TTC549 (cell line): ENCODE results near the gene GPR157.
"Not testable (repeated sequence)": the region's sequence is repeated elsewhere in the genome, so short reads cannot be mapped to it uniquely, and the experiment has no call there.

ENCODE experiments used
- FAIRE-seq: peaks from 2 replicates; lab custom pipeline; 2012; peaks lifted over from hg19 to GRCh38; lab: Jason Lieb, UNC

The GPR157 gene

DNA sequence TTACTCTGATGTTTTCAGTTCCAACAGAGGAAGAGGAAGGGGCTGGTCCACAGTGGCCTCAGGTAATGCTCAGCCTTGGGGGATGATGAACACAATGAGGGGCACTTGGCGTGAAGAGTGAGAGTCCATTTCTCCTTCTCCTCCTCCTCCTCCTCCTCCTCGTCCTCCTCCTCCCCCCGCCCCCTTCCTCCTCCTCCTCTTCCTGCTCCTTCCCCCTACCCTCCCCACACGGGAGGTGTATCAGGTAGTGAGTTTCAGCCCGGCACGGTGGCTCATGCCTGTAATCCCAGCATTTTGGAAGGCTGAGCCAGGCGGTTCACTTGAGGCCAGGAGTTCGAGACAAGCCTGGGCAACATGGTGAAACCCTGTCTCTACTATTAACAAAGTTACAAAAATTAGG, 17.3 kb upstream of the GPR157 start:
- no peak for FAIRE-seq

DNA sequence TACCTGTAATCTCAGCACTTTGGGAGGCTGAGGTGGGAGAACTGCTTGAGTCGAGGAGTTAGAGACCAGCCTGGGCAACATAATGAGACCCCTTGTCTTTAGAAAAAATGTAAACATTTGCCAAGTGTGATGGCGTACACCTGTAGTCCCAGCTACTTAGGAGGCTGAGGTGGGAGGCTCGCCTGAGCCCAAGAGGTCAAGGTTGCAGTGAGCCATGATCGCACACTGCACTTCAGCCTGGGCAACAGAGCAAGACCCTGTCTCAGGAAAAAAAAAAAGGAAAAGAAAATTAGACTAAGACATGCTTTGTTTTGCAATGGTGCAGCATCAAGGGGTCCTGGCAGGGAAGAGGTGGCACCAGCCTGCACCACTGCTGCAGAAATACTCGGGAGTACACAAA, 16.8 kb upstream of the GPR157 start:
- no peak for FAIRE-seq

DNA sequence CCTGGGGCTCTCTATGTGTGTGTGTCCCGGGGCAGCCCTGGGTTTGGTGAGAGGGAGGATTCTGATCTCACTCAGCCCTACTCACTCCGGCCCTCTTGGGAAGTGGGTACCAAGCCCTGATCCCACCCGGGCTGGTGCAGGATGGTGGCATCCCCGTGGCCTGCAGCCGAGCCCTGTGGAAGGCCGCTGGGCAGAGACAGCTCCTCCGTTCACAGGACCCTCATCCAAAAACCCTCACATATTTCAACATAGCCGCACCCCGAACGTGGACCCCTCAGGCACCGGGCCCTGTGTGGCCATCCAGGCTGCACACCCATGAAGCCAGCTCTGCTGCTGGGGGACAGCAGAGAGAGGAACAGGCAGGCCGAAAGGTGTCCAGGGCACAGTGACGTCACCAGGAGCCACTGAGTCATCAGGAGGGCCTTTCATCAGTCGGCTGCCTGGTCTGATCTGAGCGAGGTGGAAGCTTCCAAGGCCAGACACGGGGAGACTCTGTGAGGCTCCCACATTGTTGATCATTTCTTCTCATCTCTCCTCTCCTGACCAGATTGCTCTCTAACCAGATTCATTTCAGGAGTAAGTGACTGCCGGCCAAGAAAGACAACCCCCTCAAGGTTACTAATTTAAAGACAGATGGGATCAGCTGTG, 16.2 kb upstream of the GPR157 start:
- no peak for FAIRE-seq

DNA sequence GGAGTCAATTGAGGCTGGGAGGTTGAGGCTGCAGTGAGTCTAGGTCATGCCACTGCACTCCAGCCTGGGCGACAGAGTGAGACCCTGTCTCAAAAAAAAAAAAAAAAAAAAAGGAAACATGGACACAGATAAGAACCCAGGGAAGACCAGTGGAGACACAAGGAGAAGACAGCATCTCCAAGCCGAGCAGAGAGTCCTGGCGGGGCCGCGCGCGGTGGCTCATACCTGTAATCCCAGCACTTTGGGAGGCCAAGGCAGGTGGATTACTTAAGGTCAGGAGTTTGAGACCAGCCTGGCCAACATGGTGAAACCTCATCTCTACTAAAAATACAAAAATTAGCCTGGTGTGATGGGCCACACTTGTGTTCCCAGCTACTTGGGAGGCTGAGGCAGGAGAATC, 15.6 kb upstream of the GPR157 start:
- FAIRE-seq, result not testable (repeated sequence)

DNA sequence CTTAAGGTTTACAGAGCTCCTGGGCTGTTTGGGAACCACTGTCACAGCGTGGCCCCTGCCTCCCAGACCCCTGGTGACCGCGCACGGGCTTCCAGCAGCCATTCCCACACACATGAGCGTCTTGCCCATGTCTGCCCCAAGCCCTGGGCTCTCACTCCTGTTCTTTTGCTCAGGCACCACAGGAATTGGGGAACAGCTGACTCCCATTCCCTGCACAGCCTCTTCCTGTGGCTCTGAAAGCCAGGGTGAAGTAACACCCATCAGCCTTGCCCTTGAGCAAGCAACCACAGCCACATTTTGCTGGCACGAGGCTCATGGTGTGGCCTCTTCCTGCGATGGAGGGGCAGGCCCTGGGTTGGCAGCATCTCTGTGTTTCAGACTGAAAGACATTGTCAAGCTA, 14.3 kb upstream of the GPR157 start:
- FAIRE-seq, result no peak

DNA sequence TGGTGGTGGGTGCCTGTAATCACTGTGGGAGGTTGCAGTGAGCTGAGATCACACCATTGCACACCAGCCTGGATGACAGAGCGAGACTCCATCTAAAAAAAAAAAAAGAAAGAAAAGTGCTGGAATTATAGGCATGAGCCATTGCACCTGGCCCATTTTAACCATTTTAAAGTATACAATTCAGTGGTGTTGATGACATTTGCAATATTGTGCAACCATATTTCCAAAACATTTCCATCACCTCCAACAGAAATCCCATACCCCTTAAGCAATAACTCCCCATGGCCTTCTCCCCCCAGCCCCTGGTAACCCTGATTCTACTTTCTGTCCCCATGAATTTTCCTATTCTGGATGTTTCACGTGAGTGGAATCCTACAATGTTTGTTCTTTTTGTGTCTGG, 11.0 kb upstream of the GPR157 start:
- FAIRE-seq, result no peak

DNA sequence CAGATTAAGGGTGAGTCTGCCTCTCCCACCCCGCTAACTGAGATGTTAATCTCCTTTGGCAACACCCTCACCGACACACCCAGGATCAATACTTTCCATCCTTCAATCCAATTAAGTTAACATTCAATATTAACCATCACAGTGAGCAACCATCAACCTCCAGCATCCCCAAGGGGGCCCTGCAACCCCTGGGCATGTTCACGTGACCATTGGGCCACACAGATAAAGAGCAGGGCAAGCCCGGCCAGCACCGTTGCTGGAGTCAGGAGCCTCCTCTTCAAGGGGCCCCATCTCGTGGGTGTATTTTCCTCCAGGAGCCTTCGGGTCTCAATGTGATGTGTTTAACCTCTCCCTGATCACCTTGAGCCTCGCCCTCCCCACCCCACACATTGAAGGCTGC, 8.0 kb upstream of the GPR157 start:
- FAIRE-seq, result no peak

DNA sequence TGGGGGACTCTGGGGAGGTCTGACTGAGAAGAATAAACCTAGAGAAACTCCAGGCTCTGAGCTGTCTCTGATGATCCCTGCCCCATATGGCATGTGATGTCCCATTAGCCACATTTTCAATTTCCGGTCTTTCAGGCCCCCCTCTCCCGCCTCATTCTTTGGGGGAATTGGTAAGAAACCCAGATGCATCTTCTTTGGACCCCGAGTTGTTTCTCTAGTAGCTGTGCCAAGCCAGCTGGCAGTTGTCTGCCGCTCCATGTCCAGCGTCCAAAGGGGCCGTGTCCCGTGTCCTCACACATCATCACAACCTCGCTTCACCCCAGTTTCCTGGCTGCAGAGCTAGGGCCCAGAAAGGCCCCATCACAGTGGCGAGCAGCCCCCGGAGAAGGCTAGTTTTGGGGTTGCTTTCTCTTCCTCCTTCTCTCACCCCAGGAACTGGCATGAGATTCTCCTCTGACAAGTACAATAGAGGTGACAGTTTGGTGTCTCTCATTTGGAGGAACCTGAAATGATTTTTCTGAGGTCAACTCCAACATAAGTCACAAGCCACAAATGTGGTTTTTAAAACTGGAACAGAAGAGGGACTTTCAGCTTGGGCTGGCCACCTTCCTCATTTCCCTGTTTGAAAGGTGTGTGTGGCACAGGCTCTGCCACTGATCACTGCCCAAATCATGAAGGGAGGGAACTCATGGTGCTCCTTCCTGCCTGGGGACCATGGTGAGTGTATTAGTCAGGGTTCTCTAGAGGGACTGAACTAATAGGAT, 6.4 kb upstream of the GPR157 start:
- FAIRE-seq, result no peak

DNA sequence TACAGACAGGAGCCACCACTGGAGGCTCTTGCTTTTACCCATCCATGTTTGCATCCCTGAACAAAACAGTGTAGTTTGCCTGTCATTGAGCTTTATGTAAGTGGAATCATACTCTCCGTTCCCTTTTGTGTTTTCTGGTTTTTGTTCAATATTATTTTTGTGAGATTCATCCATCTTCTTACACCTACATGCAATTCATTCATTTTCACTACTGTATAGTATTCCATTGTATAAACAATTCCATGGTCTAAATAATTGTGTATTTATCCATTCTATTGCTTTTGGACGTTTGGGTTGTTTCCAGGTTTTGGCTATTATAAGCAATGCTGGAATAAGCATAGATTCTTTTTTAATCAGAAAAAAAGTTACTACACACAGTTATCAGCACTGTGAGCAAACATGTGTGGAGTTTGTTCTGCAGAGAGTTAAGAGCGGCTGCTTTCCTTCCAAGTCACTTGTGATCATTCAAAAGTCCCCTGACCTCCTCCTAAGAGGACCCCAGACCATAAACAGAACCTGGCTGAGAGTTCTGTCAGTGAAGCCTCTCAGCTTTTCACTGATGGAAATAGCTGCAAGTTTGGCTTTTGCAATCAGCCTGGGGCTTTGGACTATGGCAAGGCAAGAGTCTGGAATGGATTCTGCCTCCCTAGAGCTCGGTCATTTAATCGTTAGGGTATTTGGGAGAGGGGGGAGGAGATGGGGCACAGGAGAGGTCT, 5.1 kb upstream of the GPR157 start:
- FAIRE-seq, result no peak

DNA sequence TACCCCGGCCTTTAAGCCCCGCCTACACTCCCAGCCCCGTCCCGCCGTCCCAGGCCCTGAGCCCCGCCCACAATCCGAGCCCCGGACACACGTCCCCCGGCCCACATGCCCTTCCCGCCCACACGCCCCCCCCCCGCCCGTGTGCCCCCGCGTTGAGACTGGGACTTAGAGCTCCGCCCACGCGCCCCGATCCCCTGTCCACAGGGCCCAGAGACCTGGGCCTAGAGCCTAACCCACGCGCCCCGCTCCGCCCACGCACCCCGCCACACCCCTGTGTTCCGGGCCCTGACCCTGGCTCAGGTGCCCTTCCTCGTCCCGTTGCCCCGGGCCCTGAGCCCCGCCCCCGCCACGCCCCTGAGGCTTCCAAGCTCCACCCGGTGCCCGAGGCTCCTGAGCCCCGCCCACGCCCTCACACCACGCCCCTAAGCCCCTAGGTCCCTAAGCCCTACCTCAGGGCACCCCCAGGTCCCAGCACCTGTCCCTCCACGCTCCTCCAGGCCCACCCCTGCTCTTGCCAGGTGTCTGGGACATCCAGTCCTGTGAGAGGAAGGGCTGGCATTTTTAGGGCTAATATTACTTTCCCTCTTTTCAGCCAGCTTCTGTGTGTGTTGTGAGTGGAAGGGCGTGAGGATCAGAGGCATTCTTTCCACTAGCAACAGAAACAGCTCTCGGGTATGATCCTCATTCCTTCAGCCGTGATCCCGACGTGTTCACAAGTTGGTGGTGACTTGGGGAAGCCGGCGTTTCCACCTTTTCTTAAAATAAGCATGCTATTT, 552 bp upstream of the GPR157 start:
- FAIRE-seq, result no peak

DNA sequence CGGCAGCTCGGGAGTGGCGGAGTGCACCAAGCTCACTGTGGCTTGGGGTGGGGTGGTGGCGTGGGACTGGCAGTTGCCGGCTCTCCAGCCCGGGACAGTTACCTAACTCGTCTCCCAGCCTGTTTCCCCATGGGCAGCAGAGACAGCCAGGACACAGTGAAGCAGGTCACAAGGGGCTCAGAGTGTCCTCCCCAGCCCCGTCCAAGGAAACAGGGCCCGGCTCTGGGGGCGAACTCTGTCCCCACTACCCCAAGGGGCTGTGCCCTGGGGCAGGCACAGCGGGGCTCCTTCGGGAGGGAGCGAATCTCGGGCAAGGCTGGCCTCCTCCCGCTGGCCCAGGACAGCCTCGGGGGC, 759 bp downstream of the GPR157 start:
- no peak for FAIRE-seq

DNA sequence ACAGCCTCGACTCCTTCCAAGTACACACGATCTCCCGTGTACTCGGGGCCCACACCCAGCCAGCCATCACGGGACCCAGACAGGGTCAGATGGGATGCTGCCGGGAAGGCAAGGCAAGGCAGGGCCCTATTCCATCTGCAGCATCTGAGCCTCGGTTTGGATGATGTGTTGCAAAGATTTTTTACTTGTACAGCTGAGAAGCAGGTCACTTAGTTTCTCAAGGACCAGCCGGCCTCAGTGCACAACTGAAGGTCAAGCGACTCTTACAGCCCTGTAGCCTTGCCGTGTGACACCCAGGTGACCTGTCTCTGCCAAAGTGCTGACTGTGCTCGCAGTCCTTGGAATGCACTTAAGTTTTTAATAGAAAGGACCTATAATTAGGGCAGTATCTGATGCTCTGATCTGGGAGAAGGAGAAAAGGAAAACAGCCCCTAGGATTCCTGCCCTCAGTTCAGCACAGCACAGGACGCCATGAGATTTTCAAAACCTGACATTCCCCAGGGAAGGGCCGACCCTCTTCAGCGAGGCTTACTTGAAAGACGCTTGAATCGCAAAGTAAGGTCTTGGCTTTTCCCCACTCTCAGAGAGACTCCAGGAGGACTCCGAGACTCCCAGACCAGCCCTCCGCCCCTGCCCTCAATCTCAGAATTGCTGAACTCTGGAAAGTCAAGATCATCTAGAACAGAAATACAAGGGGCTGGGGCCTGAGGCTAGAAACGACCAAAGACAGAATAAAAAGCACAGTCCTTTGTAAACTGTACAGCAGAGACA, 1.3 kb downstream of the GPR157 start:
- FAIRE-seq, result no peak

DNA sequence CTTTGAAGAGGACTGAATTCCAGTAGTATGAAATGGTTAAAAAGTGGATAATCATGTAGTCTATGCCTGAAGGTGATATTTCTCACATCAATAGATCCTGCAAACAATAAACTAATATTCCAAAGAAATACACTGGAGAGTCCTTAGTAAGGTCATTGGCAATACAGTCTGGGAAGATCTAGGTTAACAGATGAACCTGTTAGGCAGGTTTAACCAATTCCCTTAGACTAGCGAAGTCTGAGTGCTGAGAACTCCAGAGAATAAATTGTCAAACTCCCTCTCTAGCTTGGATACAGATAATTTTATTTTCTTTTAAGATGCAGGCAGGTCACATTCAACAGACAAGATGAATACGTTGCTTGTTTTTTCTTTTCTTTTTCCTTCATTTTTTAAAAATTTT, 2.4 kb downstream of the GPR157 start:
- no peak for FAIRE-seq

DNA sequence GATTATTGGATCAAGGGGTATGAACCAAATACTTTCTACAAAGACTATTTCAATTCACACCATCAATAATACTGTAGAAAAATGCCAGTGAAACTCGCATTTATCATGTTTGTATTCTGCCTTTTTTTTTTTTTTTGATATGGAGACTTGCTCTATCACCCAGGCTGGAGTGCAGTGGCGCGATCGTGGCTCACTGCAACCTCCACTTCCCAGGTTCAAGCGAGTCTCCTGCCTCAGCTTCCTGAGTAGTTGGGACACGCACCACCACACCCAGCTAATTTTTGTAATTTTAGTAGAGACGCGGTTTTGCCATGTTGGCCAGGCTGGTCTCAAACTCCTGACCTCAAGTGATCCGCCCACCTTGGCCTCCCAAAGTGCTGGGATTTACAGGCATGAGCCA, 3.1 kb downstream of the GPR157 start:
- not testable (repeated sequence) for FAIRE-seq

DNA sequence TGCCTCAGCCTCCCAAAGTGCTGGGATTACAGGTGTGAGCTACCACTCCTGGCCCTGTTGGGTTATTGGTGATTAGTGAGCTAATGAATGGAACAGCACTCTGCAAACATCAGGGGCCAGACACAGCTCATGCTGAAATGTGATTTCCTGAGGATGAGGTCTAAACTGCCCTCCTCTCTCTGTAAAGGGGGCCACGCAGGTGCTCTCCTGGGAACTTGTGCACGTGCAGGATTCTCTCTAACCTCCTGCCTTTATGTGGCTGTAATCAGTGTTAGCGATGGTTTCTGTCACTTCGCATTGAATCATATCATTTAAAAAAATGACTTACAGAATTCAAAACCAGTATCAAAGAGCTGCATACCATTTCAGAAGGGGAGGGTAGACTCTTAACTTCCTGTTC, 3.6 kb downstream of the GPR157 start:
- no peak for FAIRE-seq

DNA sequence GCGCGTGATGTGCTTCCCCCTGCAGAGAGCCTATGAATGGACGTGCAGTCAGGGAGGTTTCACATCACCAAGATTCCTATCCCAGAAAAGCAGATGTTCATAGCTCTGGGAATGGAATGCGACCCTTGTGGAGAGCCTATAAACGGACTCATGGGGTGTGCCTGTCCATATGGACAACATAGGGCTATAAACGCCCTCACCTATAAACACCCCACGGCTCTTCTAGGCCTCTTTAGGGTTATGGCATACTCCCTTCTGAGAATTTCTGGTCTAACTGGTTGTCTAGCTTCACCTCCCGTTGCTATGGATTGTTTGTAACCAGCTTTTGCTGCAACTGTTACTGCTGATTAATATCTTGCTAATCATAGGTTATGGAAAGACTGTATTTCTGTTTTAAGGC, 4.5 kb downstream of the GPR157 start:
- FAIRE-seq, result not testable (repeated sequence)

DNA sequence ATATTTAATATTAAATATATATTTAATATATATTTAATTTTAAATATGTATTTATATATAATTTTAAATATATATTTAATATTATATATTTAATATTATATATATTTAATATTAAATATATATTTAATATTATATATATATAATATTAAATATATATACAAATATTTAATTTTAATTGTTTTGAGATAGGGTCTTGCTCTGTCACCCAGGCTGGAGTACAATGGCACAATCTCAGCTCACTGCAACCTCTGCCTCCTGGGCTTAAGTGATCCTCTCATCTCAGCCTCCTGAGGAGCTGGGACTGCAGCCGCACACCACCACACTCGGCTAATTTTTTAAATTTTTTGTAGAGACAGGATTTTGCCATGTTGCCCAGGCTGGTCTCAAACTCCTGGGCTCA, 5.2 kb downstream of the GPR157 start:
- not testable (repeated sequence) for FAIRE-seq

DNA sequence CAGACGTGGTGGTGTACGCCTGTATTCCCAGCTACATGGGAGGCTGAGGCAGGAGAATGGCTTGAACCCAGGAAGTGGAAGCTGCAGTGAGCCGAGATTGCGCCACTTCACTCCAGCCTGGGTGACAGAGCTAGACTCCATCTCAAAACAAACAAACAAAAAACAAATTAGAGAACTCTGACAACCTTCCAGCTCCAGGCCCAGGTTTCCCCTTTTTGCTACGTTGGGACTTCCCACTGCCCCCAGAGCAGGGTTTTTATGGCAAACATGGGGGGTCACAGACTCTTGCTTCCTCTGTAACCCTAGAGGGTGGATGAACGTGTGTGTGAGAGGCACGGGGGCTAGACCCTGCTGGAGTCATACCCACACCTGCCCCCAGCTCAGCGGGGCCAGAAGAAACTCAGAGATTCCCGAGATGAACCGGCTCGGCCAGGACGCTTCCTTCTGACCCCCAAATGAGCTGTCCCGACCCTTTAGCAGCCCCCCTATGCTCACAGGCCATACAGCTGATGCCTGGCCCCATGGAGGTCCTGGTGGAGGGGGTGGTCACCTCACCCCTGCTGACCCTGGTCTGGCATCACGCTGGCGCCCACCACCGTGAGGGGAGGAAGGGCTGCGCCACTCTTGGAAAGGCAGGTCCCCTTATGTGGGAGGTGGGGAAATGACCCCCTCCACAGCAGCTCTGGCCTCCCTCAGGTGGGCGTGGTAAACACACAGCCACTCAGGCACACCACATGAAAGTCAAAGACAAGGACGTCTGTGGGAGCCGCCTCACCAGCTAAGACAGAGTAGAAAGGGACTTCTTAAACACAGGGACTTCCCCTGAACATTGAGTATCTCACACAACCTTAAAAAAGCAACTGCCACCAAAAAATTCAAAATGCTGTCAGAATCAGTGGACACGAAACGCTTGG, 7.1 kb downstream of the GPR157 start:
- no peak for FAIRE-seq

DNA sequence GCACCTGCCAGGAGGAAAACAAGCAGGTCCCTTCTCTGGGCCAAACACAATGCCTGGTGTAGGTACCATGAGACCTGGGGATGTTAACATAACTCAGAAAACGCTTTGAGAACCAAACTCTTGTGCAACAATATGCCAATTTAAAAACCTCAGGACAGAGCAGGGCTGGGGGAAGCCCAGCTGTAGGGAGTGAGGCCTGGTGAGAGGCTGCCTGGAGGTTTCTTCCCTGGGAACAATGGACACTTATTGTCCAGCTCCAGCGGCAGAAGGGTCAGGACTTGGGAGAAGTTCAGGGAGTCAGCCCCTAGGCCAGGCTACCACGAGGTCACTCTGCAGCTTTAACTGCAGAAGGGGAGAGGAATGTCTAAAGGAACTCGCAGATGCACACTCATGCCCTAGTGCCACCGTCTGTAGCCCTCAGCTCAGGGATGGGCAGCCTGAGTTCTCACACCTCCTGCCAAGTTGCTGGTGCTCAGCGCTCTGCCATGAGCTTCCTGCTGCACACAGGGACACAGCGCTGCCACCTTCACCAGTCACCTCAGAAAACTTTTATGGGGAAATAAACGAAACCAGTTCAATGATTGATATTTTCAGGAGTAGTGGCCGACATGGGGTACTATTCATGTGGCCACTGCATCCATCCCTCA, 8.5 kb downstream of the GPR157 start:
- no peak for FAIRE-seq

DNA sequence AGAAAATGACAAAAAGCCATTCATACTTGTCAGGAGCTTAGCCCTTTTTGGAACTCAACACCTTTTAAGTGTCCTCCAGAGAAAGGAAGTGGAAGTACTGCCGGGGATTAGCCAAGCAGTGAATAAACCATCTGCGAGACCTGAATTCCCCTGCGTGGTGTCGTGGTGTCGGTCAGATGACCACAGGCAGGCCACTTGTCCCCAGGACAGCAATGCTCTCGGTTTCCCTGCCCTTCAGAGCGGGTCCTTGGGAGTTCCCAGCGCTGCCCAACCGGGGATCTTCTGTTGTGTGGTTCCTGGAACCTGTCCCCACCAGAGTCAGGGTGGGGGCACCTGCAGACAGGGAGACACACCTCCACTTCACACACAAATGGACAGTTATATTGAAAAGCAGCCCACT, 9.2 kb downstream of the GPR157 start:
- FAIRE-seq, result no peak
